ENCODE data around the gene HOXB9. TPM values are rescaled to one million over a fixed set of nuclear protein-coding genes. Genes with fewer than 3 reads are reported as not detected.

The HOXB9 gene
- total and polyA plus RNA-seq, 2 donors (not counting 3 experiments of a cell fraction or from before 2014, with no cell fraction given): 0.79 to 1.1 TPM

DNA sequence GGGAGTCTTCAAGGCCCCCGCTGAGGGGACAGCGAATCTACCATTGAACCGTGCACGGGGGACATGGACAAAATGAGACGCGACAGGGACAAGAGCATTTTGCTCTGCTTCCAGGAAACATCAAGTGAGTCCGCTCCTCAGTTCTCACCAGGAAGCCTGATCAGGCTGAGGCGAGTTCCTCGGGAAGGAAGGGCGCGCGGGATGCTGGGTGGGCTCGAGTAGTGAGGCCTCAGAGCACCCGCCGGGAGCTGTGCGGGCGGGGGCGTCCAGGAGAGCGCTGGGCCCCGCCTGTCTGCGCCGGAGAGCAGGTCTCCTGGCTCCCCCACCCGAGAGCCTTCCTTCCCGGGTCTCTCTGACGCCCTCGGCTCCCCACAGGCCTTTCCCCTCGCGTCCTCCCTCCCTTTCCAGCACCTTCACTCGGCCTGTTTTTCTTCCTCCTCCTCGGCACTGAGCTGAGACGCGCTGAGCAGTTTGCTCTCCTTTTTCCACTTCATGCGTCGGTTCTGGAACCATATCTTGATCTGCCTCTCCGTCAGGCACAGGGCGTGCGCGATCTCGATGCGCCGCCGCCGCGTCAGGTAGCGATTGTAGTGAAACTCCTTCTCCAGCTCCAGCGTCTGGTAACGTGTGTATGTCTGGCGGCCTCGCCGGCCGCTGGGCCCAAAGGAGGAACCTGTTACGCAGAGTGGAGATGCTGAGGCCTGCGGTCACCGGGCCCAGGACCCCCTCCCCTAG lies 30.0 kb downstream of the HOXB9 start:
- dilution Hi-C loops (cut with MboI; ENCODE audit: extremely low pct_ligation_motif_present, low sequenced_read_pairs): no loop called here
- Histone ChIP-seq H3K4me1 (ENCODE audit: control insufficient read depth, extremely low read depth, insufficient read depth, low read length) (peaks cover 22% of the 10 kb centered on the region), H3K27me3 (ENCODE audit: control insufficient read depth in 2 of 2, insufficient read depth in 2 of 2, low read length in 2 of 2) (no peaks in the 10 kb centered on the region), H3K27ac (ENCODE audit: insufficient read depth, low read depth, low read length) (no peak overlapping the region), H3K36me3 (ENCODE audit: control insufficient read depth in 2 of 2, extremely low read depth in 1 of 2, insufficient read depth in 2 of 2, low read length in 2 of 2) (peaks cover 3 to 7% of the 10 kb centered on the region in 2 experiments), H3K79me2 (ENCODE audit: control insufficient read depth, insufficient read depth, low read length) (peaks cover 65% of the 10 kb centered on the region), H2AFZ (ENCODE audit: low read depth, low read length) (no peak overlapping the region), H3K4me3 (replicated peaks in 1 of 3; ENCODE audit: insufficient read depth in 1 of 3, low read depth in 1 of 3, low read length in 3 of 3) (no peak overlapping the region), H3K4me2 (ENCODE audit: insufficient read depth, low read length) (no peak overlapping the region), H3K9me1 (replicated peaks; ENCODE audit: control insufficient read depth, extremely low read depth, insufficient read depth, low read length) (no peaks in the 10 kb centered on the region), H3K9me3 (replicated peaks; ENCODE audit: control insufficient read depth, insufficient read depth, low read length) (no peaks in the 10 kb centered on the region), H4K20me1 (replicated peaks; ENCODE audit: control insufficient read depth, extremely low read depth, insufficient read depth, low read length) (no peaks in the 10 kb centered on the region), H3K9ac (replicated peaks; ENCODE audit: extremely low read depth, insufficient read depth, low read length) (no peak overlapping the region)
- no TSS peak for BruUV-seq (replicated peaks)
- intact Hi-C loops (cut with micrococcal nuclease): no loop called here
- DNase-seq (ENCODE audit: low read depth, low spot score) (no peak), FAIRE-seq (no peak)
- no peak for TF ChIP-seq POLR2AphosphoS5 (IDR thresholded peaks at IDR 0.05; ENCODE audit: insufficient read depth, low read depth, low read length)
- no peak for TF ChIP-seq JUN (IDR thresholded peaks at IDR 0.05; ENCODE audit: borderline replicate concordance, insufficient read depth, insufficient read length, low read depth)
- TF ChIP-seq, protein P1, sequence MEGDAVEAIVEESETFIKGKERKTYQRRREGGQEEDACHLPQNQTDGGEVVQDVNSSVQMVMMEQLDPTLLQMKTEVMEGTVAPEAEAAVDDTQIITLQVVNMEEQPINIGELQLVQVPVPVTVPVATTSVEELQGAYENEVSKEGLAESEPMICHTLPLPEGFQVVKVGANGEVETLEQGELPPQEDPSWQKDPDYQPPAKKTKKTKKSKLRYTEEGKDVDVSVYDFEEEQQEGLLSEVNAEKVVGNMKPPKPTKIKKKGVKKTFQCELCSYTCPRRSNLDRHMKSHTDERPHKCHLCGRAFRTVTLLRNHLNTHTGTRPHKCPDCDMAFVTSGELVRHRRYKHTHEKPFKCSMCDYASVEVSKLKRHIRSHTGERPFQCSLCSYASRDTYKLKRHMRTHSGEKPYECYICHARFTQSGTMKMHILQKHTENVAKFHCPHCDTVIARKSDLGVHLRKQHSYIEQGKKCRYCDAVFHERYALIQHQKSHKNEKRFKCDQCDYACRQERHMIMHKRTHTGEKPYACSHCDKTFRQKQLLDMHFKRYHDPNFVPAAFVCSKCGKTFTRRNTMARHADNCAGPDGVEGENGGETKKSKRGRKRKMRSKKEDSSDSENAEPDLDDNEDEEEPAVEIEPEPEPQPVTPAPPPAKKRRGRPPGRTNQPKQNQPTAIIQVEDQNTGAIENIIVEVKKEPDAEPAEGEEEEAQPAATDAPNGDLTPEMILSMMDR (IDR thresholded peaks at IDR 0.05; ENCODE audit: extremely low read depth in 1 of 2, insufficient read depth in 1 of 2, low read depth in 1 of 2, low read length in 2 of 2): no peak
- TF ChIP-seq FOS (IDR thresholded peaks at IDR 0.05; ENCODE audit: borderline replicate concordance, insufficient read depth, low read length): no peak
- TF ChIP-seq EZH2 (IDR thresholded peaks at IDR 0.05; ENCODE audit: borderline replicate concordance, low read depth, low read length, severe bottlenecking): no peak
- TF ChIP-seq, protein P2, sequence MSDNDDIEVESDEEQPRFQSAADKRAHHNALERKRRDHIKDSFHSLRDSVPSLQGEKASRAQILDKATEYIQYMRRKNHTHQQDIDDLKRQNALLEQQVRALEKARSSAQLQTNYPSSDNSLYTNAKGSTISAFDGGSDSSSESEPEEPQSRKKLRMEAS (IDR thresholded peaks at IDR 0.05; ENCODE audit: insufficient read depth, insufficient read length): no peak
- ChIA-PET CTCF (interaction anchor here (1.5 to 4.2 kb wide), 3 partner anchors 260 to 380 kb away, joined by 4 to 31 read pairs (median 7); no protein-coding TSS in a partner anchor), POLR2A (no interaction called here)

Measured in endothelial cell of umbilical vein (primary cell).